ENCODE measurements around the gene COX7A2.

COX7A2 gene

DNA sequence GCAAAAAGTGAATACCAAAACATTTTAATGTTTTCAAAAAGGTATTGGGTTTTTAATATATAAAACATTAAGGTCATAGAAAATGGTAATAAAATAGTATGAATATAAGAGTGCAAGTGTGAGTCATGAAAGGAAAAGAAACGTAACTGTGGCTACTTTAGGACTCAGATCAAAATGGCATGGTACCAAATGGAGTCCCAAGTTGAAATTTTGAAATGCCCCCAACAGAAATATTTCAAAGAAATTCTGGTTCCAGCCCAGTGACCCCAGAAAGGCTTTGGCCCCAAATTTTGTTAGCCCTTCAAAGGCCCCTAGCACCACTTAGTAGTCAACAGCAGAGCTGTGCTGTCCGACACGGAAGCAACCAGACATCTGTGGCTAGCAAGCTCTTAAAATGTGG is 43.7 kb downstream of the COX7A2 start:
- H3K4me1 ChIP-seq (ENCODE audit: insufficient read depth, low read length), result no peaks in the 10 kb centered on the region
- H3K36me3 ChIP-seq (ENCODE audit: insufficient read depth, low read length), result no peaks in the 10 kb centered on the region
- H3K9me3 ChIP-seq (ENCODE audit: insufficient read depth, low read length, severe bottlenecking), result no peaks in the 10 kb centered on the region
- no peak overlapping the region for H3K4me2 ChIP-seq (ENCODE audit: insufficient read depth, low read length)
- no peak overlapping the region for H2AFZ ChIP-seq (ENCODE audit: low read depth, low read length)
- no peak overlapping the region for H3K9ac ChIP-seq (ENCODE audit: low read depth, low read length)
- H3K4me3 ChIP-seq (ENCODE audit: low read depth in 1 of 2, low read length in 2 of 2), result no peak overlapping the region
- TF ChIP-seq, protein P1, sequence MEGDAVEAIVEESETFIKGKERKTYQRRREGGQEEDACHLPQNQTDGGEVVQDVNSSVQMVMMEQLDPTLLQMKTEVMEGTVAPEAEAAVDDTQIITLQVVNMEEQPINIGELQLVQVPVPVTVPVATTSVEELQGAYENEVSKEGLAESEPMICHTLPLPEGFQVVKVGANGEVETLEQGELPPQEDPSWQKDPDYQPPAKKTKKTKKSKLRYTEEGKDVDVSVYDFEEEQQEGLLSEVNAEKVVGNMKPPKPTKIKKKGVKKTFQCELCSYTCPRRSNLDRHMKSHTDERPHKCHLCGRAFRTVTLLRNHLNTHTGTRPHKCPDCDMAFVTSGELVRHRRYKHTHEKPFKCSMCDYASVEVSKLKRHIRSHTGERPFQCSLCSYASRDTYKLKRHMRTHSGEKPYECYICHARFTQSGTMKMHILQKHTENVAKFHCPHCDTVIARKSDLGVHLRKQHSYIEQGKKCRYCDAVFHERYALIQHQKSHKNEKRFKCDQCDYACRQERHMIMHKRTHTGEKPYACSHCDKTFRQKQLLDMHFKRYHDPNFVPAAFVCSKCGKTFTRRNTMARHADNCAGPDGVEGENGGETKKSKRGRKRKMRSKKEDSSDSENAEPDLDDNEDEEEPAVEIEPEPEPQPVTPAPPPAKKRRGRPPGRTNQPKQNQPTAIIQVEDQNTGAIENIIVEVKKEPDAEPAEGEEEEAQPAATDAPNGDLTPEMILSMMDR (IDR thresholded peaks at IDR 0.05; ENCODE audit: borderline replicate concordance, extremely low read depth, low read length, poor library complexity, severe bottlenecking), result no peak
- TF ChIP-seq EZH2 (IDR thresholded peaks at IDR 0.05; ENCODE audit: borderline replicate concordance, low read depth, low read length, severe bottlenecking), result no peak
- H3K79me2 ChIP-seq (ENCODE audit: insufficient read depth, low read length), result no peaks in the 10 kb centered on the region
- no peaks in the 10 kb centered on the region for H4K20me1 ChIP-seq (ENCODE audit: insufficient read depth, low read length)
- ATAC-seq (ENCODE audit: insufficient read depth, low read depth) (no peak), DNase-seq (no peak)
- H3K27ac ChIP-seq (ENCODE audit: low read length), result no peak overlapping the region
- no peaks in the 10 kb centered on the region for H3K27me3 ChIP-seq (ENCODE audit: insufficient read depth, low read length, poor library complexity)

DNA sequence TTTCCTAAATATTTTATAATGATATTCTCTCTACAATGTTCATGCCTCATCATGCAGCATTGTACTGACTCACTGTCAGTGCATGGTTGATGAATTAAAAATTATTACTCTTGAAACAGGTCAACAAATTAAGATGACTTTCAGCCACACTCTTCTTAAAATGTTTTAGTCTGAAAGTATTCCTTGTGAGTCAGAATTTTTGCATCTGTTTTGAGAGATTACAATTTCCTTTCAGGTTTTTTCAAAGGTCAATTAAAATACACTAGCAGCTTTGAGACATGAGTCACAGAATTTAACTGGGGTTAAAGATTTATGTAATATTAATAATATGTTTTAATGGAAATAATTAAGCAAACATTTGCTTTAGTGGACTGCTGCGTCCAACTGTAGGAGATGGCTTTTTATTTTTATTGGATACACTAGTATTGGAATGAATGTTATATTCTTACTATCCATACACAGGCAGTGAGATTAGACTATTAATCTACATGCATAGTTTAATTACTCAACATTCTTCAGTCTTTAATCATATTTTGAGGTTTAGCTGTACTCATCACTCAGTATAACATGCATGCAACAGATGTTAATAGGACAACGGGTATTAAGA is 47.4 kb downstream of the COX7A2 start:
- Histone ChIP-seq H3K79me2 (ENCODE audit: insufficient read depth, low read length) (no peaks in the 10 kb centered on the region), H3K27ac (ENCODE audit: low read length) (no peak overlapping the region), H3K36me3 (ENCODE audit: insufficient read depth, low read length) (no peaks in the 10 kb centered on the region), H3K4me2 (ENCODE audit: insufficient read depth, low read length) (no peak overlapping the region), H4K20me1 (ENCODE audit: insufficient read depth, low read length) (no peaks in the 10 kb centered on the region), H3K9me3 (ENCODE audit: insufficient read depth, low read length, severe bottlenecking) (no peaks in the 10 kb centered on the region), H3K9ac (ENCODE audit: low read depth, low read length) (no peak overlapping the region), H3K27me3 (ENCODE audit: insufficient read depth, low read length, poor library complexity) (no peaks in the 10 kb centered on the region), H3K4me3 (ENCODE audit: low read depth in 1 of 2, low read length in 2 of 2) (no peak overlapping the region), H3K4me1 (ENCODE audit: insufficient read depth, low read length) (no peaks in the 10 kb centered on the region), H2AFZ (ENCODE audit: low read depth, low read length) (no peak overlapping the region)
- no peak for DNase-seq
- TF ChIP-seq EZH2 (IDR thresholded peaks at IDR 0.05; ENCODE audit: borderline replicate concordance, low read depth, low read length, severe bottlenecking), result no peak
- TF ChIP-seq, protein P1 (IDR thresholded peaks at IDR 0.05; ENCODE audit: borderline replicate concordance, extremely low read depth, low read length, poor library complexity, severe bottlenecking), result no peak
- no peak for ATAC-seq (ENCODE audit: insufficient read depth, low read depth)

DNA sequence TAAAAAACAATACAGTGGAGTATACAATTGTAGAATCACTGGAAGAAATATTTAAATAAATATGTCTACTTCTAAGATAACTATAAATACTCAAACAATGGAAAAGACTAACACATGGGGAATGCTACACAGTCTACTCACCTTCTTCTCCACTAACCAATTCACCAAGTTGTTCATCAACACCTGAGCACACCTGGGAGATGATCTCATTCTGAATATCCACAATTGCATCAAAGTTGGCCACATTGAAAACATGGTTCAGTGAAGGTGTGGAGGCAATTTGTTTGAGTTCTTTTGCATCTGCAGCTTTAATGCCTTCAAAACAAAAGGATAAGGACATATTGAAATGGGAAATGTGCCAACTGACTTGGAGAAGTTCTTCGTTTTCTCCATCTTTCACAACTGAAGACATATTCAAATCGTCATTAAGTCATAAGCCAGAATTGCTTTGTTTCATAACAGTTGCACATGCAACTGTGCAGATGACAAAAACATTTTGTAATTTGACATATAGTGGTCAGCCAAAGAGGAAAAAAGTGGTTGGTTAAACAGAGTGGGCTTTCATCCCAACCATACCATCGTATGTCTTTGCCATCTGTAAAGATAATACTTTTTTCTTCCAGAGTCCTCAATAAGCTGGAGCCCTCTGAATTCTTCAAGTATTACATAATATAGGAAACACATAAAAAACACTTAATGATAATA is 55.2 kb downstream of the COX7A2 start:
- Histone ChIP-seq H3K36me3 (ENCODE audit: insufficient read depth, low read length) (no peaks in the 10 kb centered on the region), H4K20me1 (ENCODE audit: insufficient read depth, low read length) (no peaks in the 10 kb centered on the region), H3K27ac (ENCODE audit: low read length) (no peak overlapping the region), H3K79me2 (ENCODE audit: insufficient read depth, low read length) (no peaks in the 10 kb centered on the region), H3K9me3 (ENCODE audit: insufficient read depth, low read length, severe bottlenecking) (no peaks in the 10 kb centered on the region), H3K9ac (ENCODE audit: low read depth, low read length) (no peak overlapping the region), H3K4me2 (ENCODE audit: insufficient read depth, low read length) (no peak overlapping the region), H2AFZ (ENCODE audit: low read depth, low read length) (no peak overlapping the region), H3K4me3 (ENCODE audit: low read depth in 1 of 2, low read length in 2 of 2) (no peak overlapping the region), H3K27me3 (ENCODE audit: insufficient read depth, low read length, poor library complexity) (no peaks in the 10 kb centered on the region), H3K4me1 (ENCODE audit: insufficient read depth, low read length) (no peaks in the 10 kb centered on the region)
- TF ChIP-seq, protein P1 (IDR thresholded peaks at IDR 0.05; ENCODE audit: borderline replicate concordance, extremely low read depth, low read length, poor library complexity, severe bottlenecking), result no peak
- TF ChIP-seq EZH2 (IDR thresholded peaks at IDR 0.05; ENCODE audit: borderline replicate concordance, low read depth, low read length, severe bottlenecking), result no peak
- DNase-seq, result no peak
- no peak for ATAC-seq (ENCODE audit: insufficient read depth, low read depth)
